GM19328 (cell line): ENCODE data around the gene NCK2.

Source experiments
- ATAC-seq: cut with Tn5 transposase; IDR thresholded peaks from one replicate; pipeline ENCODE4 v1.9.1; 2021; ENCODE audit warnings: mild to moderate bottlenecking, moderate library complexity; ENCODE audit not compliant: unreplicated experiment

The NCK2 gene

DNA sequence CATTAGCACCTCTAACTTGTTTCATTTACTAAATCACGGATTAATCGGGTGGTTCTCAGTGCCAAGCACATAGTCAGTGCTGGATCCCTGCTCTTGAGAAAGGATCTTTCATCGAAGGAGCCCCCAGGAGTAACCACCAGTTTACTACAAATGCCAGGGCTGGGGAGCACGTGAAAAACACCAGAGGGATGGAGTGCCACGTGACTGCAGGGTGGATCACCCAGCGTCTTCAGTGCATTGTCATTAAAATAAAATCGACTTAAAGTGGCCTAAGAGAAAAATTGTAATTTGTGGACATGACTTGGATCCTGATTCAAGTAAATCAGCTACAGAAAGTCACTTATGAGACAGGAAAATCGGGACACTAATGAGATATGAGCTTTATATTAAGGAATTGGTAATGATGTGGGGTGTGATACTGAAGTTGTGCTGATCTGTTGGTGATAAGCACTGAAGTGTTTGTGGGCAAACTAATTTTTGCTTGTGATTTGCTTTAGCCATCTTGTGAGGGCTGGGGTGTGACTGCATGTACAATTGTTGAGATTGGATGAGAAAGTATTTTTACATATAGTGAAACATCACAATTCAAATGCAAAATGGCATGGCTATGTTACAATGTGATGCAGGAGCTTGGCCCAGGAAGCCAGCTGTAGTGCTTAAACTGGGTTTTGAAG, 63.8 kb downstream of the NCK2 start:
- no peak for ATAC-seq

DNA sequence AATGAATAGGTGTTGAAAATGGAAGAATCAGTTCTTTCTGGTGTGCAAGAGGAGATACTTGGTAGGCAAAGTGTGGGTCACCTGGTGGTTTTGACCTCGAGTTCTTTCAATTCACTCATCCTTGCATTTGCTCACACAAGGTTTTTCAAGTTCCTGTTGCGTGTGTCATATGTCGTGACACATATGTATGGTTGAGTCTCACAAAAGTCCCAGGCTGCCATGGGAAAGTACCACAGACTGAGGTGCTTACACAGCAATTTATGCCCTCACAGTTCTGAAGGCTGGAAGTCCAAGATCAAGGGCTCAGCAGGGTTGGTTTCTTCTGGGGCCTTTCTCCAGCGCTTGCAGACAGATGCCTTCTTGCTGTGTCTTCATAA, 64.4 kb downstream of the NCK2 start:
- no peak for ATAC-seq

DNA sequence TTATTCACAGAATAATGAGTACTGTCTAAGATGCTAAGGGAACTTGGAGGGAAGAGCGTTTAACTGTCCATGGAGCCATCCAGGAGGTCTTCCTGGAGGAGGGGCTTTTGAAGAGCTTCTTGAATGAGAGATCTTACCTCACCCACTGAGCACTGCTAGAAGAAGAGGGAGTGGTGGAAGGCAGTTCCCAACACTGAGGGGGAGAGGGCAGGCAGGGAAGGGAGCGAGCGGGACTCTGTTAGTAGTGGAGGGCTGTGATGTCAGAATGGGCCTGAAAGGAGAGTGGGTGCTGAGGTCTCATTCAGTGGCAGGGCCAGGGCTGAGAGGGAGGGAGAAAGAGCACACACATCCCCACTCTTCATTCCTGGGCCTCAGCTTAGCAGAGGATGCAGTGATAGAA, 65.0 kb downstream of the NCK2 start:
- ATAC-seq, result no peak

- peak; percentile 49 for ATAC-seq
Observed at GRCh38 chr2:105812180-105813044, 67.7 kb downstream of the NCK2 start.

DNA sequence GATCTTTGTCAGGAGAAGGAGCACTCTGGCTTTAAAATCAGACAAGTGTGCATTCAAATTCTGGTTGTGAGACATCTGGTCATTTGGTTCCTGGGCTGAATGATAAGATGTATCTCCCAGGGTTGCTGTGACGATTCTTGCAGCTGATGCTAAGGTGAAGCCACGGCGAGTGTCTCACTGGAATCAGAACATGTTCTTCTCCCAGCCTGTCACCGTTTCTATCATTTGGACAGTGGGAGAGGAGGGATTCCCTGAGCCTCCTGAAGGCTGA, 68.3 kb downstream of the NCK2 start:
- no peak for ATAC-seq

- ATAC-seq, result no peak
Observed at GRCh38 chr2:105813405-105813804, 68.7 kb downstream of the NCK2 start.

DNA sequence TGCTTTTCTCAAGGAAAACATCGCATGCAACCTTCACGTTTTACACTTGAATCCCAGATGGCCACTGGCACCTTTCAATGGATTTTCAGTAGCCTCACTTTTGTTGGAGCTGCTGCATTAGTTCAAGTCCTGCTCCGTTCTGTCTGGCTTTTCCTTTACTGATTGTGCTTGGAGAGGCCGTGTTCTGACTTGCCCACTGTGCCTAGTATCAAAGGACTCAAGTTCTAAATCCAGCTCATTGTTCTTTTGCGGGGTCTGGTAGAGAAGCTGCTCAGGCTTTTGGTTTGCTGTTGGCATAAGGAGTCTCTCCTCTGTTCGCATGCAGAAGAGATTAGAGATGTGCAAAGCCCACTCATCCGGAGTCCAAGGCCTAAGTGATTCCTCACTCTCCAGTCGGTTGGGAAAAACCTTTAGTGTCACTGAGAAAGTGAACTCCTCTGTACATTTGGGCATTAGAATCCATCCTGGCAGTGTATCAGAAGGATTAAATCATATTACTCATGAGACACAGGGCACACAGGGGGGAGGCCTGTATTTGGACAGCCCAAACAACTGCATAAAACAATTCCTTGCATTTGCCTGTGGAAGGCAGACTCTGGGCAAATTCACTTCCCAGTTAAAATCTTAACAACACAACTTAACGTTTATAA, 69.7 kb downstream of the NCK2 start:
- ATAC-seq, result no peak

GRCh38 chr2:105815401-105815800, 70.7 kb downstream of the NCK2 start:
- ATAC-seq, result no peak

- ATAC-seq, result no peak
Observed at GRCh38 chr2:105820151-105820550, 75.4 kb downstream of the NCK2 start.

GRCh38 chr2:105820691-105821090, 76.0 kb downstream of the NCK2 start:
- no peak for ATAC-seq

DNA sequence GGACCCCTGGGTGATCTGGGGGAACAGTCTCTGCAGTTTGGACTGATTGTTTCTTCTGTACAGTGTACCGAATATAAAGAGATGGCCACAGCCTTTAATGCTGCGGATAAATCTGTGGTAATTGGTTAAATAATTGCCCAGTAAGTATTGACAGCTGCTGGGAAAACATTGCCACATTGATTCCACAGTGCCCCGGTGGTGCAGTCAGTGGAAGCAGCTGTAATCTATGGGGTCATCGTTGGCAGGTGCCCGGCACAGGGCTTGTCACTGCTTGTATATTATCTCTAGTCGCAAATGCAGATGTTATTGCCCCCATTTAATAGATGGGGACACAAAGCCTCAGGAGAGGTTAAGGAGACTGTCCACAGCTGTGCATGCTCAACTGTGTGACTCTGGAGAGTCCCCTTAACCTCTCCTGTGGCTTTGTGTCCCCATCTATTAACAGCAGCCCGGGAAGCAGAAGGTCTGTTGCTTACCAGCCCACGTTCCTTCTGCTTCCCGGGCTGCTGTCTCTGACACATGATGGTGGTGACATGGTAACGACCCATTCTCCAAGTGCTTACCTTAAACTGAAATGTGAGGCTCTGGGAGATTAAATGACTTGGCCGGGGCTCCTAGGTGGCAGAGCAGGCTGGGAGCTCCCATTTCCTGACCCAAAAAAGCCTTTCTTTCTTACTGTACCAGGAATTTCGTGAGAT, 76.9 kb downstream of the NCK2 start:
- no peak for ATAC-seq

GRCh38 chr2:105822186-105822585, 77.5 kb downstream of the NCK2 start:
- no peak for ATAC-seq

DNA sequence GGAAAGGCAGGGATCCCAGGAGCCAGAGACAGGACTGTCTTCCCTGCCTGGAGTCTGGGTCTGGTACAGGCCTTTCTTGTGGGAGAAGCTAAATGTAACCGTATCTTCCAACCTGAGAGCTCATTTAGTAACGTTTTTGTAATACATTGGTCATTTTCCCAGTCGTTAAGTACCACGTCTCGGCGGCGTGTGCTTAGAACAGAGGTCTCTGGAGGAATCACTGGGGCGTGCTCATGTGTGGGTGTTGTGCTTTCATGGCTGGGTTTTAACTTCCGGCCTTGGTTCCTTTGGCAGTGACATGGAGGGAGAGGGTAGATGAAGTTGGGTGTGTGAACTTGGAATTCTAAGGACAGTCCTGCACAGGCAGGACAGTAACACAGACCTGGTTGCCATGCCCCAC, 79.7 kb downstream of the NCK2 start:
- ATAC-seq, result no peak

DNA sequence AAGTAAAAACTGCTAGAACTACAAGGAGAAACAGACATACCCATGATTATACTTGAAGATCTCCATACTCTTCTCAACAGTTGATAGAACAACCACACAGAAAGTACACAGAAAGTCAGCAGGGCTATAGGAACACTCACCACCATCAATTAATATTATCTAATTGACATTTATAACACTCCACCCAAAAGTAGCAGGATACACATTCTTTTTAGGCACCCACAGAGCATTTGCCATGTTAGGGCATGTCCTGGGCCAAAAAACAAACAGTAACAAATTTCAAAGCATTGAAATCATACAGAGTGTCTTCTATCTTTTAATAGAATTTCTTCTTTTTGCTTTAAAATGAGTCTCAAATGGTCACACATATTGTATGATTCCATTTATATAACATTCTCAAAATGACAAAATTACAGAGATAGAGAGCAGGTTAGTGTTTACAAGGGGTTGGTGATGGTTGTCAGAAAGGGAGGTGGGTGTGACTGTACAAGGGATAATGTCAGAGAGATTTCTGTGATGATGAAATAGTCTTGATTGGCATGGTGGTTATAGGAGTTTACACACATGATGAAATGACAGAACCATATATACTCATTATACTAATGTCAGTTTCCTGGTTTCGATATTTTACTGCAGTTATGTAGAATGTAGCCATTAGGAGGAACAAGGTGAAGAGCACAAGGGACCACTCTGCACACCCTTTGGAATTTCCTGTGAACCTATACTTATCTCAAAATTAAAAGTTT, 82.8 kb downstream of the NCK2 start:
- no peak for ATAC-seq

DNA sequence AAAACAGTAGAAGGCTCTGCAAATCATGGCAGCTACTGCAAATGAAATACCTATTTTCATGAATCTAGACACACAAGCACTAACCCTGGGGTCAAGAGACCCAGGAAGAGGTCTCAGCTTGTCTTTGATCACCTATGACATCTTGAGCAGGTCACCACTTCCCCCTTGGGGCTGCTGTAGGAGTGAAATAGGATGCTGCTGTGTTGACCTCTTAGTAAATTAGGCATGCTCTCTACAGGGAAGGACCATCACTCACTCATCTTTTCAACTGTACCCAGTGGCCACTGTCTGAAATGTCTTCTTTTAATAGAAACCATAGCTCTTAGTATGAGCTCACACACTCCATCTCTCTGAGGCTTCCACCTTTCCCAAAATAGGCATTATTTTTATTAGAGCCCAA, 83.8 kb downstream of the NCK2 start:
- no peak for ATAC-seq

- peak; percentile 72 for ATAC-seq
Observed at GRCh38 chr2:105834931-105835330, 90.2 kb downstream of the NCK2 start.

DNA sequence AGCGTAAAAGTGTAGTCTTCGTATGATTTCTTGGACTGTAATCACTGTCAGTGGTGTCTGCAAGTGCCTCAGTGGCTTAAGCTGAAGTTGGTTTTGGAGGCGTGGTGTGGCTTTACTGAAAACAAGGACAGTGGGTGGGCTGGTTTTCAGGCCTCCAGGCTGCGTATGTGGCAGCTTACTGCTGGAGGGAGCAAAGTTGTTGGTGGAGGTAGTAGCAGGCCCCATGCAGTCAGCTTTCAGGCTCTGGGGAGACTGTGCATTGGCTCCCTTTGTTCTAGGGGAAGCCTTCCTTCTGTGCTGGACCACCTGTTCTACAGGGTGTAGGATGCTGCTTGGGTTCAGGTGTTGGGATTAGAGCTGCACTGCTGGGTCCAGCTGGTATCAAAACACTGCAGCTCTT, 91.6 kb downstream of the NCK2 start:
- no peak for ATAC-seq

- ATAC-seq, result no peak
Observed at GRCh38 chr2:105836840-105837692, 92.4 kb downstream of the NCK2 start.

GRCh38 chr2:105839793-105840192, 95.1 kb downstream of the NCK2 start:
- no peak for ATAC-seq

GRCh38 chr2:105840933-105841332, 96.2 kb downstream of the NCK2 start:
- ATAC-seq, result no peak
